H1 (cell line): ENCODE results near the gene SLC5A9. TPM values are rescaled to one million over a fixed set of nuclear protein-coding genes. Genes with fewer than 3 reads are reported as not detected.

Experiments used
- CTCF ChIA-PET: fragments of 300-600 bp; sonication (Branson Sonifier 250); formaldehyde crosslinking; loops from one replicate; lab custom pipeline; 2021; ENCODE audit not compliant: partially characterized antibody; lab: Charles Lee
- POLR2A ChIA-PET: fragments of 300-600 bp; sonication (Branson Sonifier 250); formaldehyde crosslinking; loops from one replicate; lab custom pipeline; 2021; ENCODE audit warnings: inconsistent platforms; ENCODE audit not compliant: partially characterized antibody; lab: Charles Lee
- DNase-seq, 2 experiments: peaks; one replicate each; pipeline versions ENCODE4 v3.0.0 to v3.0.0-alpha.2; 2010 to 2022; ENCODE audit warnings: low spot score in 2 of 2, low read depth in 1 of 2, mixed read lengths in 1 of 2
- FAIRE-seq: peaks from 2 replicates; lab custom pipeline; 2011; peaks lifted over from hg19 to GRCh38; lab: Jason Lieb, UNC
- H2AFZ ChIP-seq: 2 replicates; pipeline ENCODE4 v1.8.1; 2012; ENCODE audit warnings: low read length, inconsistent platforms
- H2AK5ac ChIP-seq: 2 replicates; pipeline ENCODE4 v1.6.1; 2013; ENCODE audit warnings: low read depth, low read length
- H2BK120ac ChIP-seq: replicated peaks from 2 replicates; pipeline ENCODE3; 2013; ENCODE audit warnings: low read depth, low read length, inconsistent platforms
- H2BK12ac ChIP-seq: 2 replicates; pipeline ENCODE4 v1.6.1; 2013; ENCODE audit warnings: low read depth, low read length
- H2BK15ac ChIP-seq: 2 replicates; pipeline ENCODE4 v1.6.1; 2013; ENCODE audit warnings: low read length
- H2BK20ac ChIP-seq: 2 replicates; pipeline ENCODE4 v1.6.1; 2013; ENCODE audit warnings: low read length
- H2BK5ac ChIP-seq: 2 replicates; pipeline ENCODE4 v1.6.1; 2013; ENCODE audit warnings: low read depth, low read length
- H3K14ac ChIP-seq: 2 replicates; pipeline ENCODE4 v1.6.1; 2013; ENCODE audit warnings: inconsistent platforms; ENCODE audit not compliant: insufficient read length
- H3K18ac ChIP-seq: 2 replicates; pipeline ENCODE4 v1.6.1; 2013; ENCODE audit warnings: low read length; ENCODE audit errors: extremely low read depth
- H3K23ac ChIP-seq: 2 replicates; pipeline ENCODE4 v1.6.1; 2013; ENCODE audit warnings: inconsistent platforms; ENCODE audit not compliant: insufficient read length
- H3K23me2 ChIP-seq: 2 replicates; pipeline ENCODE4 v1.6.1; 2013; ENCODE audit warnings: low read depth, low read length
- H3K27ac ChIP-seq: 2 replicates; pipeline ENCODE4 v1.6.1; 2011; ENCODE audit warnings: low read depth, low read length, inconsistent platforms
- H3K27me3 ChIP-seq, 4 experiments: replicated peaks in 1 of 4; 1 replicate in 1 of 4; 2 replicates in 3 of 4; pipeline versions ENCODE4 v1.6.1 to v1.8.1; 2011 to 2013; ENCODE audit warnings: low read length in 3 of 4, mild to moderate bottlenecking in 3 of 4, inconsistent platforms in 2 of 4, mixed read lengths in 2 of 4, moderate library complexity in 1 of 4; ENCODE audit not compliant: control insufficient read depth in 3 of 4, insufficient read depth in 3 of 4; ENCODE audit errors: extremely low read depth in 1 of 4
- H3K36me3 ChIP-seq, 4 experiments: 2 replicates each; pipeline versions ENCODE4 v1.6.1 to v1.8.1; 2011 to 2013; ENCODE audit warnings: mild to moderate bottlenecking in 4 of 4, low read length in 3 of 4, moderate library complexity in 2 of 4, control low read depth in 1 of 4, inconsistent platforms in 1 of 4; ENCODE audit not compliant: insufficient read depth in 4 of 4, control insufficient read depth in 2 of 4
- H3K4ac ChIP-seq: replicated peaks from 2 replicates; pipeline ENCODE3; 2013; ENCODE audit warnings: low read length, low read depth, mixed read lengths, inconsistent platforms; ENCODE audit not compliant: insufficient read length
- H3K4me1 ChIP-seq, 4 experiments: replicated peaks in 1 of 4; 1 replicate in 1 of 4; 2 replicates in 3 of 4; pipeline versions ENCODE4 v1.6.1 to v1.8.1; 2011 to 2013; ENCODE audit warnings: low read length in 3 of 4, inconsistent platforms in 2 of 4, mixed read lengths in 1 of 4; ENCODE audit not compliant: insufficient read depth in 4 of 4, control insufficient read depth in 3 of 4
- H3K4me2 ChIP-seq, 2 experiments: 2 replicates each; pipeline versions ENCODE4 v1.6.1 to v1.8.1; 2011 to 2013; ENCODE audit warnings: low read depth in 2 of 2, low read length in 2 of 2, control low read depth in 1 of 2, inconsistent platforms in 1 of 2, mild to moderate bottlenecking in 1 of 2; ENCODE audit not compliant: insufficient read depth in 1 of 2
- H3K4me3 ChIP-seq, 4 experiments: fragments of 200-600, 300-600 bp in 1 of 4; sonication (generic), shearing (Covaris generic), sonication (Bioruptor Twin) in 1 of 4; 2 replicates each; pipeline versions ENCODE4 v1.5.1 to v1.8.1; 2011 to 2016; ENCODE audit warnings: low read length in 4 of 4, low read depth in 3 of 4, control low read depth in 2 of 4, inconsistent platforms in 2 of 4, mild to moderate bottlenecking in 2 of 4, mixed read lengths in 1 of 4, moderate library complexity in 1 of 4; ENCODE audit not compliant: insufficient read depth in 2 of 4; ENCODE audit errors: extremely low read depth in 1 of 4
- H3K56ac ChIP-seq: replicated peaks from 2 replicates; pipeline ENCODE3; 2013; ENCODE audit warnings: low read depth, mild to moderate bottlenecking, mixed read lengths, low read length, inconsistent platforms; ENCODE audit not compliant: insufficient read length
- H3K79me1 ChIP-seq: 2 replicates; pipeline ENCODE4 v1.6.1; 2013; ENCODE audit warnings: low read depth, low read length, control low read depth
- H3K79me2 ChIP-seq, 2 experiments: 2 replicates each; pipeline versions ENCODE4 v1.6.1 to v1.8.1; 2012 to 2013; ENCODE audit warnings: low read length in 2 of 2, mild to moderate bottlenecking in 2 of 2, inconsistent platforms in 1 of 2; ENCODE audit not compliant: insufficient read depth in 2 of 2, control insufficient read depth in 1 of 2
- H3K9ac ChIP-seq, 4 experiments: replicated peaks in 1 of 4; 1 replicate in 1 of 4; 2 replicates in 3 of 4; pipeline versions ENCODE4 v1.6.1 to v1.8.1; 2011 to 2013; ENCODE audit warnings: low read depth in 3 of 4, low read length in 3 of 4, control low read depth in 2 of 4, mild to moderate bottlenecking in 2 of 4, moderate library complexity in 2 of 4, inconsistent platforms in 1 of 4; ENCODE audit errors: extremely low read depth in 1 of 4
- H3K9me3 ChIP-seq, 2 experiments: 2 replicates each; pipeline versions ENCODE4 v1.6.1 to v1.8.1; 2012 to 2013; ENCODE audit warnings: mild to moderate bottlenecking in 2 of 2, moderate library complexity in 2 of 2, control low read depth in 1 of 2, inconsistent platforms in 1 of 2, low read depth in 1 of 2, low read length in 1 of 2, mixed read lengths in 1 of 2; ENCODE audit not compliant: insufficient read depth in 2 of 2
- H4K20me1 ChIP-seq, 2 experiments: replicated peaks in 1 of 2; 2 replicates each; pipeline versions ENCODE3 to v1.8.1; 2011 to 2013; ENCODE audit warnings: inconsistent platforms in 2 of 2, low read length in 2 of 2, mild to moderate bottlenecking in 1 of 2; ENCODE audit not compliant: insufficient read depth in 2 of 2, control insufficient read depth in 1 of 2
- H4K5ac ChIP-seq: 2 replicates; pipeline ENCODE4 v1.6.1; 2013; ENCODE audit warnings: low read length, low read depth, mixed read lengths, inconsistent platforms; ENCODE audit not compliant: insufficient read length
- H4K8ac ChIP-seq: 2 replicates; pipeline ENCODE4 v1.8.0; 2013; ENCODE audit warnings: mild to moderate bottlenecking, moderate library complexity, low read length, inconsistent platforms; ENCODE audit not compliant: insufficient read depth; ENCODE audit errors: extremely low read depth
- H4K91ac ChIP-seq: replicated peaks from 2 replicates; pipeline ENCODE3; 2013; ENCODE audit warnings: low read length, mixed read lengths, inconsistent platforms; ENCODE audit not compliant: insufficient read length
- EZH2 ChIP-seq: fragments of 200-600 bp; sonication (generic); IDR thresholded peaks from 2 replicates; pipeline ENCODE4 v1.7.1; 2012; ENCODE audit warnings: low read depth, mild to moderate bottlenecking, moderate library complexity, low read length, inconsistent platforms; ENCODE audit not compliant: severe bottlenecking
- YY1 ChIP-seq: IDR thresholded peaks from 2 replicates; pipeline ENCODE4 v1.6.1; 2011; ENCODE audit warnings: low read depth, mild to moderate bottlenecking, low read length
- WGBS, 2 experiments: shearing (Covaris generic) in 1 of 2; methylation state at CpG; one replicate each; pipeline versions ENCODE4 v1.1.6 to v1.1.7; 2013 to 2015; ENCODE audit warnings: low lambda C conversion rate in 2 of 2, mixed read lengths in 2 of 2, inconsistent platforms in 1 of 2, low coverage in 1 of 2, missing lambda C conversion rate in 1 of 2; ENCODE audit not compliant: insufficient replicate concordance in 2 of 2, insufficient coverage in 1 of 2, insufficient read length in 1 of 2; ENCODE audit errors: extremely low coverage in 1 of 2, missing lambda C conversion rate in 1 of 2; 5-methylcytosine and 5-hydroxymethylcytosine counted together
- polyA plus RNA-seq, 7 experiments: library from polyadenylated mRNA; depleted of rRNA in 3 of 7; stranded (reverse) in 5 of 7; unstranded in 2 of 7; fragments of >200 nt in 5 of 7; fragments of 200-250 nt in 2 of 7; gene quantifications; 1 replicate in 5 of 7; 2 replicates in 1 of 7; 4 replicates in 1 of 7; pipeline versions ENCODE4 v1.2.1 to v1.2.3, GENCODE V29; 2011 to 2013; ENCODE audit warnings: missing spikeins in 2 of 7, mixed read lengths in 2 of 7
- total RNA-seq: library from RNA; stranded (reverse); fragmentation: NEBNext Ultra II Directional; extraction: Animal tissue kit (Norgen Biotek cat#: 25700); gene quantifications from 2 replicates; pipeline ENCODE4 v1.2.1, GENCODE V29; 2021

Gene SLC5A9
- total and polyA plus RNA-seq, 2 of the 8 experiments (the other 6 are each of a cell fraction or from before 2014, with no cell fraction given), result 0.03 TPM; not detected in 1

- Histone ChIP-seq H3K23ac (no peak overlapping the region), H2BK15ac (no peak overlapping the region), H3K27ac (no peak overlapping the region), H3K56ac (no peak overlapping the region), H3K36me3 (no peaks in the 10 kb centered on the region), H4K20me1 (no peaks in the 10 kb centered on the region), H3K14ac (no peak overlapping the region), H3K4me1 (peaks cover 0 to 10% (median 6%) of the 10 kb centered on the region in 4 experiments; a peak in 4 of 7 replicates), H3K9ac (no peak overlapping the region), H3K4ac (no peak overlapping the region), H3K27me3 (no peaks in the 10 kb centered on the region; a peak in 1 of 7 replicates), H2BK5ac (peak overlapping the region; percentile 12; the same call in 1 of the 2 replicates), H2BK120ac (no peak overlapping the region), H2AFZ (no peak overlapping the region), H3K9me3 (no peaks in the 10 kb centered on the region), H3K79me1 (no peaks in the 10 kb centered on the region), H2BK20ac (peak overlapping the region; percentile 43; the same call in 1 of the 2 replicates), H3K79me2 (no peaks in the 10 kb centered on the region), H3K4me2 (no peak overlapping the region), H4K8ac (no peak overlapping the region), H3K4me3 (no peak overlapping the region), H3K23me2 (0 out of 2 replicates have a peak, but pooled peaks cover 2% of the 10 kb centered on the region), H3K18ac (peak overlapping the region; percentile 52; the same call in 1 of the 2 replicates), H4K91ac (no peak overlapping the region), H4K5ac (no peak overlapping the region), H2BK12ac (no peak overlapping the region), H2AK5ac (no peak overlapping the region; the same call in 1 of the 2 replicates)
- 66% methylated on average over 12 of the region's 12 CpGs; no CpG with 5 or more reads in 1 of the 2 experiments for WGBS, 2 experiments
- DNase-seq (peak in 1 of 2 experiments; percentile 50), FAIRE-seq (no peak)
- 0 out of 2 replicates have a peak, but pooled peaks have one; percentile 24 for TF ChIP-seq YY1
- TF ChIP-seq EZH2, result no peak
- ChIA-PET POLR2A (interaction anchor here (1.2 kb wide), 1 partner anchor 8 kb away, joined by 3 read pairs; no protein-coding TSS in a partner anchor), CTCF (interaction anchor here (0.6 to 3.5 kb wide), 7 partner anchors 8 to 203 kb away, joined by 3 to 24 read pairs (median 6); no protein-coding TSS in a partner anchor)
Measured at GRCh38 chr1:48208251-48208650, 14.3 kb upstream of the SLC5A9 start.
